ENCODE data around the gene MSI2.

DNA sequence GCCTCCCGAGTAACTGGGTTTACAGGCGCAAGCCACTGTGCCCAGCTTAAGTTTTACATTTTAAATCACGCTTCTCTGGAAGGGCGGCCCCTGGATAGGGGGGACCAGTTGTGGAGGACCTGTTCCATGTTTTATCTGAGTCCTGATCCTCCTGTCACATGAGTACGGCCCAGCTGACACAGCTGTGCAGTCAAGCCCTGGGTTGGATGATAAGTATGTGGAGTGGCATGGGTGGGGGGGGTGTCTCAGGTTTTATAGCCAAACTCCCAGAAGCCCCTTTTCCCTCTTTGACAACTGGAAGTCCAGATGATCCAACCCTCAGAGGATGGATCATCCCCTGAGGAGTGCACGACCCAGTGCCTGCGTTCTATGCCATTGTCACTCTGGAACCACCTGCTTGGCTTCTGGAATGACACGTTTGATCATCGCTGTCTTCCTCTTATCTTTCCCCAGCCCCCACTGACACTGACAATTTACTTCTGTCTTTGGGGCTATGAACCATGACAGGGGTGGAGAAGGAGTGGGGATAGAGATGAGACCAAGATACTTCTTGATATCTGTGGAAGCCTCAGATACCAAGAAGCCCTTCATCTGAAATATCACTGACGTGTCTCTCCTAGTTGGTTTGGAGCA, 191.2 kb downstream of the MSI2 start:
- TF ChIP-seq POLR2A (IDR thresholded peaks at IDR 0.05) (no peak), CTCF (IDR thresholded peaks at IDR 0.05) (no peak), POLR2AphosphoS5 (IDR thresholded peaks at IDR 0.05) (no peak), EP300 (IDR thresholded peaks at IDR 0.05) (no peak)

Data from sigmoid colon (tissue), 4 donors.